ENCODE data around the gene TUT1. TPM values are rescaled to one million over a fixed set of nuclear protein-coding genes. Genes with fewer than 3 reads are reported as not detected.
A peak's percentile ranks its signal among the peaks of the same experiment; 100 is the strongest.

The TUT1 gene
- total and polyA plus RNA-seq, 2 of the 4 experiments (the other 2 are of a cell fraction), result 4.3 to 10.1 TPM

DNA sequence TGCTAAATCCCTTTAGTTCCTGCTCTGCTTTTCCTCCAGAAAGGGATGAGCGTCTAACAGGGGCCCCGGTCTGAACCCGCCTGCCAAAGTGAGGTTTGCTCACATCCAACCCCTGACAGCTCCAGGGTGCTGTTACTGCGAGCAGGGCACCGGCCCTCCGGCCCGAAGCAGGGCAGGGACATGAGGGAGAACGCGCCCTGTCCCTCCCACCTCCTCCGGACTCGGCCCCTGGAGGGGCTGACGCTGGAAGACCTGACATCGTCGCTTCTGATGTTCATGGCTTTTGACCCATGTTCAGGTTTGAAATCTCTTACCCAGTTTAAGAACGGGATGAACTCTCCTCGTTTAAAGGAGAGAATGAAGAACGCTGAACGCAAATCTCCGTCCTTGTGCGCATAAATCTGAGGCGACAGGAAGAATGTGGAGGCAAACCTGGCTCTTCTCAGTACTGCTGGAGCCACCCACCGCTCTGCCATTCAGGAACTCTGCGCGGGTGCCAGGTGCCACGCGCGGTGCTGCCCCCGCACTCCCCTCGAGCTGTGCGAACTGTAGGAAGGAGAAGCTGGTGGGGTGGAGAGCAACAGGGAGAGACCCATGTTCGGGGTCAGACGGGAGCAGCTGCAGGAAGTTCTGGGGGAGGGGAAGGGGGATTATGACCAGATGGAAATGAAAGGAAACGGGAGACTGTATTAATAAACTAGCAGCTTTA is 16.8 kb downstream of the TUT1 start:
- H3K4ac ChIP-seq (ENCODE audit: low read depth, low read length), result peak overlapping the region; percentile 99
- peaks cover 45% of the 10 kb centered on the region for H3K36me3 ChIP-seq (ENCODE audit: control insufficient read depth, insufficient read depth, low read length)
- H3K4me3 ChIP-seq (ENCODE audit: insufficient read depth, low read depth, low read length), result peak overlapping the region; percentile 53
- peak overlapping the region; percentile 97 to 99 for H4K8ac ChIP-seq (ENCODE audit: low read depth in 2 of 2, low read length in 2 of 2)
- H2BK20ac ChIP-seq (ENCODE audit: low read depth, low read length), result no peak overlapping the region
- H3K9ac ChIP-seq (ENCODE audit: low read depth, low read length), result peak overlapping the region; percentile 96
- in situ Hi-C loops (cut with MboI; ENCODE audit: low sequenced_read_pairs), result no loop called here
- peak overlapping the region; percentile 69 for H2BK120ac ChIP-seq (ENCODE audit: low read depth, low read length)
- ATAC-seq (ENCODE audit: low read depth) (peak; percentile 32), DNase-seq (peak; percentile 29)
- H4K91ac ChIP-seq (ENCODE audit: insufficient read depth, low read depth, low read length), result peak overlapping the region; percentile 98
- H3K27me3 ChIP-seq (ENCODE audit: control insufficient read depth, insufficient read depth, low read length), result no peaks in the 10 kb centered on the region
- 0% methylated on average over 28 of the region's 33 CpGs; no CpG with 5 or more reads in 1 of the 2 experiments for WGBS, 2 experiments (ENCODE audit: extremely low coverage in 2 of 2, insufficient read length in 1 of 2)
- ChIA-PET POLR2A (ENCODE audit: unreplicated experiment) (interaction anchor here (0.6 to 1.6 kb wide), 14 partner anchors 8 to 794 kb away, joined by 3 to 15 read pairs (median 4); partner anchors contain the start of genes C11orf98, CSKMT, GANAB and LRRN4CL), CTCF (interaction anchor here (0.6 to 1.5 kb wide), 3 partner anchors 14 to 115 kb away, joined by 3 to 8 read pairs (median 3); partner anchors contain the start of gene LRRN4CL)
- peaks cover 11% of the 10 kb centered on the region for H3K9me1 ChIP-seq (ENCODE audit: insufficient read depth, low read length)
- peak overlapping the region; percentile 98 for H3K56ac ChIP-seq (ENCODE audit: extremely low read depth, insufficient read depth, low read length)
- H2AK5ac ChIP-seq (ENCODE audit: low read depth, low read length), result peak overlapping the region; percentile 96
- intact Hi-C loops (cut with micrococcal nuclease), result no loop called here
- peaks cover 35% of the 10 kb centered on the region for H4K20me1 ChIP-seq (ENCODE audit: insufficient read depth, low read length)
- dilution Hi-C loops (cut with HindIII; ENCODE audit: low sequenced_read_pairs, unreplicated experiment), result no loop called here
- TF ChIP-seq RFX5 (IDR thresholded peaks at IDR 0.05; ENCODE audit: low read depth, low read length) (no peak), MAZ (IDR thresholded peaks at IDR 0.05; ENCODE audit: borderline replicate concordance, low read depth, low read length) (peak; percentile 19; the same call in 1 of the 2 replicates), POLR2A (IDR thresholded peaks at IDR 0.05; ENCODE audit: low read depth, low read length) (no peak)
- H3K9me3 ChIP-seq (ENCODE audit: control insufficient read depth, insufficient read depth, low read length), result no peaks in the 10 kb centered on the region
- H3K18ac ChIP-seq (ENCODE audit: low read depth, low read length), result peak overlapping the region; percentile 80
- H2BK15ac ChIP-seq (ENCODE audit: low read depth, low read length), result peak overlapping the region; percentile 45; the same call in 1 of the 3 replicates
- H3K4me1 ChIP-seq (ENCODE audit: control insufficient read depth, insufficient read depth, low read length), result peaks cover 12% of the 10 kb centered on the region
- peak overlapping the region; percentile 84 for H4K5ac ChIP-seq (ENCODE audit: low read depth, low read length)
- peak overlapping the region; percentile 91 for H2AFZ ChIP-seq (replicated peaks; ENCODE audit: low read length, poor library complexity)
- H3K27ac ChIP-seq (ENCODE audit: insufficient read depth, low read length), result peak overlapping the region; percentile 91
- H3K79me1 ChIP-seq (ENCODE audit: low read depth in 1 of 2, low read length in 2 of 2), result peaks cover 18 to 73% of the 10 kb centered on the region in 2 experiments
- peak overlapping the region; percentile 98 for H3K23ac ChIP-seq (ENCODE audit: low read depth, low read length)
- peak overlapping the region; percentile 91 for H2BK5ac ChIP-seq (ENCODE audit: low read depth, low read length, poor library complexity, severe bottlenecking)
- H2AK9ac ChIP-seq (replicated peaks; ENCODE audit: low read depth, low read length, poor library complexity), result peak overlapping the region; percentile 100
- H3K14ac ChIP-seq (replicated peaks; ENCODE audit: low read depth, low read length), result peak overlapping the region; percentile 100
- peak overlapping the region; percentile 81 for H3K4me2 ChIP-seq (ENCODE audit: low read depth, low read length)
- BruUV-seq (replicated peaks), result TSS peak; percentile 75
